Astrocyte of the hippocampus (primary cell): Measurements from ENCODE around the gene GPR15LG.
"Not testable (repeated sequence)": the region's sequence is repeated elsewhere in the genome, so short reads cannot be mapped to it uniquely, and the experiment has no call there.

Experiments used
- DNase-seq: peaks from one replicate; pipeline ENCODE4 v3.0.0; 2011; ENCODE audit warnings: low read depth, low spot score

The GPR15LG gene

GRCh38 chr10:84173501-84173929 lies at the start of gene GPR15LG:
Gene GPR15LG, plus strand, starts transcription at chr10:84173801. Its CDS starts 51 bp downstream, at chr10:84173852.
- DNase-seq: no peak

GRCh38 chr10:84125910-84126784 lies 47.5 kb upstream of the GPR15LG start:
- DNase-seq: not testable (repeated sequence)

GRCh38 chr10:84126785-84127167 lies 46.8 kb upstream of the GPR15LG start:
- DNase-seq: no peak

- no peak for DNase-seq
These were observed 37.8 kb upstream of the GPR15LG start for GRCh38 chr10:84135836-84136235.

GRCh38 chr10:84137811-84138210 lies 35.8 kb upstream of the GPR15LG start:
- DNase-seq: no peak

GRCh38 chr10:84138478-84139125 lies 35.0 kb upstream of the GPR15LG start:
- DNase-seq: no peak

- DNase-seq: peak; percentile 99
These were observed 34.2 kb upstream of the GPR15LG start, which contains the start of gene GHITM for GRCh38 chr10:84139126-84140035. Gene GHITM, plus strand, starts transcription at chr10:84139509. Its CDS starts 1,992 bp downstream, at chr10:84141501.

GRCh38 chr10:84140036-84140379 lies 33.6 kb upstream of the GPR15LG start:
- DNase-seq: peak; percentile 32

GRCh38 chr10:84147347-84147746 lies 26.3 kb upstream of the GPR15LG start:
- no peak for DNase-seq

- peak; percentile 55 for DNase-seq
These were observed 25.5 kb upstream of the GPR15LG start for GRCh38 chr10:84148006-84148597.

GRCh38 chr10:84149854-84150253 lies 23.7 kb upstream of the GPR15LG start:
- DNase-seq: no peak

GRCh38 chr10:84152769-84153168 lies 20.8 kb upstream of the GPR15LG start:
- DNase-seq: no peak

GRCh38 chr10:84155521-84155920 lies 18.1 kb upstream of the GPR15LG start:
- DNase-seq: no peak

GRCh38 chr10:84156009-84156408 lies 17.6 kb upstream of the GPR15LG start:
- no peak for DNase-seq

- no peak for DNase-seq
These were observed 16.8 kb upstream of the GPR15LG start for GRCh38 chr10:84156768-84157167.

GRCh38 chr10:84158061-84158460 lies 15.5 kb upstream of the GPR15LG start:
- DNase-seq: no peak

GRCh38 chr10:84158550-84158949 lies 15.1 kb upstream of the GPR15LG start:
- DNase-seq: no peak

GRCh38 chr10:84159076-84159685 lies 14.4 kb upstream of the GPR15LG start:
- DNase-seq: no peak

- no peak for DNase-seq
These were observed 12.8 kb upstream of the GPR15LG start for GRCh38 chr10:84160663-84161362.

- DNase-seq: no peak
These were observed 9.6 kb upstream of the GPR15LG start for GRCh38 chr10:84163996-84164395.
